HFF-Myc (cell line): ENCODE data around the gene SLC39A1.

ENCODE experiments used
- DNase-seq: peaks from one replicate; pipeline ENCODE4 v3.0.0-alpha.2; 2011; ENCODE audit warnings: low read depth; ENCODE audit errors: extremely low read depth
- H3K4me3 ChIP-seq: replicated peaks from 2 replicates; pipeline ENCODE4 v1.5.1; 2011; ENCODE audit warnings: low read depth, mild to moderate bottlenecking, control low read depth, low read length
- CTCF ChIP-seq: IDR thresholded peaks from 2 replicates; pipeline ENCODE4 v1.5.1; 2012; ENCODE audit warnings: mild to moderate bottlenecking, low read depth, low read length, control low read depth; ENCODE audit errors: missing control alignments

Gene SLC39A1

GRCh38 chr1:153958111-153958960 lies 5.0 kb downstream of the SLC39A1 start, which contains the start of gene CRTC2:
CRTC2 (minus strand) TSS chr1:153958612; CDS start chr1:153958497, 115 bp downstream.
- no peak for TF ChIP-seq CTCF
- DNase-seq = peak; percentile 98
- peak within 1 kb of the TSS; percentile 93 for H3K4me3 ChIP-seq

DNA sequence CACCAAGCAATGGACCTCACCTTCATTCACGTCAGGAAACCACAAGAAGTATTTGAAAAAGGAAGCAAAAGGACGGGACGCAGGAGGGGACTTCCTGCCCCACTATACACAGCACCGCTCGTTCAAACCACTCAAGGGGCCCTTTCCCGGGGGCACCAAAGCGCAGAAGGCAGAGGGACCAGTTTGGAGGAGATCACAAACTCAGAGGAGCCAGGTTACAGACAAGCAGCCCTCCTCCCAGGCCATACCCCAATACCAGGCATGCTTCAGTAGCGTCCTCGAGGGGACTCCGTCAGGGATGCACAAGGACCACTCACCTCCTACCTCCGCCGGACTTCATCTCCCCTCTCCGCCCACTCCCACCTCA lies 5.6 kb downstream of the SLC39A1 start:
- peak overlapping the region; percentile 93 for H3K4me3 ChIP-seq
- DNase-seq = no peak
- no peak for TF ChIP-seq CTCF

- no peak for DNase-seq
- no peak for TF ChIP-seq CTCF
- peak overlapping the region; percentile 93 for H3K4me3 ChIP-seq
Observed at GRCh38 chr1:153956997-153957715, 6.2 kb downstream of the SLC39A1 start.

- no peak overlapping the region for H3K4me3 ChIP-seq
- no peak for TF ChIP-seq CTCF
- DNase-seq = no peak
Observed at GRCh38 chr1:153954826-153955225, 8.5 kb downstream of the SLC39A1 start.

DNA sequence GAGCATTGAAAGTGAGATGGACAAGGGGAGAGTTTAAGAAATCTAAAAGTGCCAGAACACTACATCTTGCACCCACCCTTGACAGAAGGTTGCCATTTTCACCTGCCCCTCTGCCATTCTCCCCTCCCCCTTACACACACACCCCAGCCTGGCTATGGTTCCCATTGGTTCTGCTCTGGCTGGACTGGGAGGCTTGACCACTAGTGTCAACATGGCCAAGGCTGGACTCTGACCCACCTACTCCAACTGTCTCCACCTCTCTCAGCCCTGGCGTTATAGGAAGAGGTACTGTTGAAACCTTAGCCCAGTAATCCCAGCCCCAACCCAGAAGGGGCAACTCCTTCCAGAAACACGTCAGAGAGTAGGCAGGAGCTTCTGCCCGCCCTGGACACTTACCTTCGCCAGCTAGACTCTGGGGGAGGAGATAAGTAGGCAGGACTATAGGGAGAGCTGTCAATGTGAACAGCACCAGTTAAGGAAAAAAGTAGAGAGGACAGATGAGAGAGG lies 9.4 kb downstream of the SLC39A1 start:
- no peak for DNase-seq
- no peak for TF ChIP-seq CTCF
- no peak overlapping the region for H3K4me3 ChIP-seq

DNA sequence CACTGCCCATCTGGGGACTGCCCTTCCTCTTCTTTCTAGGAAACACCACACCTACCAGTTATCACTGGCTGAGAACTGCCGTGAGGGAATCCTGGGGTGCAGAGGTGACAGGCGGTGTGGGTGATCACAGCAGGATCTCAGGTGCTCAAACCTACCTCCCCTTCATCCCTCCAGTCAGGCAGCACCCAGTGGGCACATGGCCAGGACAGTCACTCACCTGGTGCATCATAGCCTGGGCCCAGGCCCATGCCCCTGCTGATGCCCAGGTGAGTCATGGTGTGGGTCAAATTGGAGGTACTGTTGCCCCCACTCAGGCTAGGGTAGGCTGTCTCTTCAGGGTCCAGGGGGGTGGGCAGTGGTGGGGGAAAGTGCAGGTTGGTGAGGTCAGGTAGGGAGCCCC lies 11.5 kb downstream of the SLC39A1 start:
- TF ChIP-seq CTCF = no peak
- H3K4me3 ChIP-seq = no peak overlapping the region
- DNase-seq = no peak
